Fibroblast of the aortic adventitia (primary cell): ENCODE measurements around the gene TBC1D9B. TPM values are rescaled to one million over a fixed set of nuclear protein-coding genes. Genes with fewer than 3 reads are reported as not detected.
A peak's percentile ranks its signal among the peaks of the same experiment; 100 is the strongest.

ENCODE experiments used
- DNase-seq: peaks from one replicate; pipeline ENCODE4 v3.0.0-alpha.2; 2010; ENCODE audit warnings: low read depth
- H3K4me3 ChIP-seq: 2 replicates; pipeline ENCODE4 v1.5.1; 2011; ENCODE audit warnings: low read depth, mild to moderate bottlenecking, control low read depth, low read length, moderate library complexity
- CTCF ChIP-seq: IDR thresholded peaks from 2 replicates; pipeline ENCODE4 v1.5.1; 2011; ENCODE audit warnings: mild to moderate bottlenecking, low read length, control low read depth, inconsistent platforms; ENCODE audit not compliant: insufficient read depth
- total RNA-seq: library from RNA; depleted of rRNA; stranded (reverse); fragments of >200 nt; gene quantifications from 2 replicates; pipeline ENCODE4 v1.2.3, GENCODE V29; 2012; ENCODE audit warnings: low replicate concordance

TBC1D9B gene
- total RNA-seq, 1 donor = 70.9 TPM

GRCh38 chr5:179821298-179822058 lies 86.2 kb downstream of the TBC1D9B start:
- TF ChIP-seq CTCF = no peak
- H3K4me3 ChIP-seq = peak overlapping the region; percentile 95
- peak; percentile 97 for DNase-seq

GRCh38 chr5:179820483-179821297 lies 87.0 kb downstream of the TBC1D9B start, which contains the start of gene SQSTM1:
TSS of gene SQSTM1 (plus strand) at chr5:179820905. CDS start at chr5:179820937, 32 bp downstream.
- no peak for TF ChIP-seq CTCF
- peak; percentile 84 for DNase-seq
- H3K4me3 ChIP-seq = peak within 1 kb of the TSS; percentile 95

- DNase-seq = peak; percentile 37
- peak overlapping the region; percentile 95 for H3K4me3 ChIP-seq
- TF ChIP-seq CTCF = no peak
These were observed 87.6 kb downstream of the TBC1D9B start for GRCh38 chr5:179820127-179820482.

- H3K4me3 ChIP-seq = peak overlapping the region; percentile 95
- DNase-seq = peak; percentile 75
- TF ChIP-seq CTCF = no peak
These were observed 88.2 kb downstream of the TBC1D9B start for GRCh38 chr5:179819296-179820126.

GRCh38 chr5:179818746-179819295 lies 88.9 kb downstream of the TBC1D9B start:
- DNase-seq = peak; percentile 94
- TF ChIP-seq CTCF = no peak
- H3K4me3 ChIP-seq = peak overlapping the region; percentile 95

GRCh38 chr5:179817890-179818745 lies 89.6 kb downstream of the TBC1D9B start:
- peak overlapping the region; percentile 49 for H3K4me3 ChIP-seq
- TF ChIP-seq CTCF = no peak
- DNase-seq = no peak
